Activated CD4-positive, alpha-beta T cell treated with anti-CD3 and anti-CD28 coated beads, Interleukin-2, amount 50 U/mL, for 16 hours (primary cell): ENCODE measurements around the gene NR2F1-AS1.
"Not testable (repeated sequence)": the region's sequence is repeated elsewhere in the genome, so short reads cannot be mapped to it uniquely, and the experiment has no call there.

Experiments used
- DNase-seq: peaks from one replicate; pipeline ENCODE4 v3.0.0-alpha.2; 2020

The NR2F1-AS1 gene

GRCh38 chr5:93575461-93576414 is 5.3 kb downstream of the NR2F1-AS1 start:
- DNase-seq, result no peak

GRCh38 chr5:93574491-93575305 is 6.3 kb downstream of the NR2F1-AS1 start:
- DNase-seq, result no peak

GRCh38 chr5:93573354-93574351 is 7.4 kb downstream of the NR2F1-AS1 start:
- DNase-seq, result no peak

- no peak for DNase-seq
Measured at GRCh38 chr5:93572608-93573353, 8.2 kb downstream of the NR2F1-AS1 start.

- no peak for DNase-seq
Measured at GRCh38 chr5:93572101-93572607, 8.9 kb downstream of the NR2F1-AS1 start.

- no peak for DNase-seq
Measured at GRCh38 chr5:93571114-93571949, 9.7 kb downstream of the NR2F1-AS1 start.

GRCh38 chr5:93570294-93571113 is 10.5 kb downstream of the NR2F1-AS1 start:
- DNase-seq, result no peak

- DNase-seq, result no peak
Measured at GRCh38 chr5:93569300-93570160, 11.5 kb downstream of the NR2F1-AS1 start.

GRCh38 chr5:93567424-93567823 is 13.6 kb downstream of the NR2F1-AS1 start:
- DNase-seq, result no peak

- DNase-seq, result no peak
Measured at GRCh38 chr5:93566091-93566490, 14.9 kb downstream of the NR2F1-AS1 start.

- no peak for DNase-seq
Measured at GRCh38 chr5:93557021-93557604, 23.9 kb downstream of the NR2F1-AS1 start.

- DNase-seq, result not testable (repeated sequence)
Measured at GRCh38 chr5:93549594-93549993, 31.4 kb downstream of the NR2F1-AS1 start.

- no peak for DNase-seq
Measured at GRCh38 chr5:93545872-93546271, 35.1 kb downstream of the NR2F1-AS1 start.

GRCh38 chr5:93532370-93532769 is 48.6 kb downstream of the NR2F1-AS1 start:
- DNase-seq, result no peak

- DNase-seq, result not testable (repeated sequence)
Measured at GRCh38 chr5:93521815-93522214, 59.2 kb downstream of the NR2F1-AS1 start.

GRCh38 chr5:93519740-93520139 is 61.3 kb downstream of the NR2F1-AS1 start:
- DNase-seq, result no peak

GRCh38 chr5:93517828-93518227 is 63.2 kb downstream of the NR2F1-AS1 start:
- no peak for DNase-seq

GRCh38 chr5:93513298-93513697 is 67.7 kb downstream of the NR2F1-AS1 start:
- DNase-seq, result no peak
